ENCODE data around the gene KCNB1.

KCNB1 gene

DNA sequence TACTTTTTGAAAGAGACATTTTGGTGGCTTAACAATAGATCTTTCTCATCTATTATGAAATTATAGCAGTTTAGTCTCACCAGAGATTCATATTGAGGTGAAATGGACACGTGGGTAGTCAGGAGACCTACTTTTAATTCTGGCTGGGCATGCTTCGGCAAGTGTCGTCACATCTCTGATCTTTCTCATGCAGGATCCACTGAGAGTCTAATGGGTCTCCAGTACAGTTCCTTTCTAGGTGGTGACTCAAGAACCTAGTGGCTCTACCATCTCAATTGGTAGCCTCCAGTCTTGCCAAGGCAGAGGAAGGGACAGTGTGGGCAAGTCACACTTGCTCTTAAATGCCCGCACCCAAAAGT lies 94.9 kb downstream of the KCNB1 start:
- H3K27me3 ChIP-seq (ENCODE audit: low read depth): peaks cover 4% of the 10 kb centered on the region
- no peaks in the 10 kb centered on the region for H3K4me1 ChIP-seq
- no peaks in the 10 kb centered on the region for H3K9me3 ChIP-seq
- DNase-seq (ENCODE audit: low spot score in 2 of 2): no peak
- in situ Hi-C loops (cut with MboI; ENCODE audit: low sequenced_read_pairs): no loop called here
- no peak overlapping the region for H3K4me3 ChIP-seq
- H3K36me3 ChIP-seq (replicated peaks): no peaks in the 10 kb centered on the region

- in situ Hi-C loops (cut with MboI; ENCODE audit: low sequenced_read_pairs): no loop called here
- Histone ChIP-seq H3K4me1 (no peaks in the 10 kb centered on the region), H3K9me3 (no peaks in the 10 kb centered on the region), H3K36me3 (replicated peaks) (no peaks in the 10 kb centered on the region), H3K4me3 (no peak overlapping the region), H3K27me3 (ENCODE audit: low read depth) (peaks cover 4% of the 10 kb centered on the region)
- no peak for DNase-seq (ENCODE audit: low spot score in 2 of 2)
These were observed 95.5 kb downstream of the KCNB1 start for GRCh38 chr20:49386848-49387580.

DNA sequence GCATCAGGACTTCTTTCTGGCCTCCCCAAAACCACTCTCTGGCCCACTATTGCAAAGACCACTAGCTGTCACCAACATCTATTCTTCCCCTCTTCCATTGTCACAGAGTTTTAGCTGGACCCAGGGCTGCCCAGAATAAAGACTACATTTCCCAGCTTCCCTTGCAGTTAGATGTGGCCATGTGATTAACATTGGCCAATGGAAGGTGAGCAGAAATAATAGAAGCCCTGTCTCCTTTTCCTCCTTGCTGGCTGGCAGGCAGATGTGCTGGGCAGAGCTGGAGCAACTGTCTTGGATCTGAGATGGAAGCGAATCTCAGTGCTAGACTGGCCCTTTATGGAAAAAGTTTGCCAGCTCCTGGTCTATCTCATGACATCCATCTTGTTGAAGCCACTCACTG lies 97.0 kb downstream of the KCNB1 start:
- DNase-seq (ENCODE audit: low spot score in 2 of 2): peak; percentile 47 to 49
- Histone ChIP-seq H3K4me3 (no peak overlapping the region), H3K27me3 (ENCODE audit: low read depth) (peaks cover 4% of the 10 kb centered on the region), H3K9me3 (no peaks in the 10 kb centered on the region), H3K36me3 (replicated peaks) (no peaks in the 10 kb centered on the region), H3K4me1 (no peaks in the 10 kb centered on the region)
- in situ Hi-C loops (cut with MboI; ENCODE audit: low sequenced_read_pairs): no loop called here

DNA sequence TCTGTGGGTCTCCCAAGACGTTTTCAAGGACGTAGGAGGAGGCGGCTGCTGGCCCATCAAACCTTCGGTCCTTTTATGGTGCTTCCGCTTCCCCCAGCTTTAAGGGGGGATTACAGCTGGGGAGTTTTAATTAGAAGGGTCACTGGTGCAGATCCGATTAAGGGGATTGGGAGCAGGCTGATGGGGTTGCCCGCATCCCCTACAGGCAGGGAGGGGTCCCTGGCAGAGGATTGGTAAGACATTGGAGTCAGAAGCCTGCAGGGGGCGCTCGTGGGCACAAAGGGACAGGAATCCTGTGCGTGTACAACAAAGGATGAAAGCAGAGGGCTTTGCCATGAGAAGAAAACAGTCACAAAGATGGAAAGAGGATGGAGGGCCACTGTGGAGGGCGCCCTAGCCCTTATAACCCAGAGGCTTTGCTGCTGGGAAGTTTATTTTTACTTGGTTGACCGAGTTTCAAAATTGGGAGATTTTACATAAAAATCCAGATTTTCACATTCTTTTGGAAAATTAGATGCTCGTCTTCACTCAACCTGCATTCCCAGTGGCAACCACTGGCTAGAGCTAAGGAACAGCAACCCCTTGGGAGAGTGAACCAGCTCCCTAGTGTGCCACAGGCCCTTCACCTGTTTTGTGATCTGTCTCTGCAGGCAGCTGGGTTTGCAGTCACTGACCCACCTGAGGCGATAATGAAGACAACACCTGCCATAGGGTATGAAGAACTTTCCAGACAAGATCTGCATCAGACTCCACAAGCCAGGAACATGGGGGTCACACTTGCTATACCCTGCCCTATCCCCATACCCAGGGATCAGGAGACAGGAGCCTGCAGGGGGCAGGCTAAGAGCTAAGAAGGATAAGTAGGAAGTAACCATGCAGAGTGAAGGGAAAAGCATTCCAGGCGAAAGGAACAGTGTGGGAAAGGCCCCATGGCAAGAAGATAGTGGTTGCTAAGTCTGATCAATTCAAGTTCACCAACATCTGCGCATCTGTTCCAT lies 97.7 kb downstream of the KCNB1 start:
- Histone ChIP-seq H3K27me3 (ENCODE audit: low read depth) (peaks cover 4% of the 10 kb centered on the region), H3K9me3 (no peaks in the 10 kb centered on the region), H3K36me3 (replicated peaks) (no peaks in the 10 kb centered on the region), H3K4me1 (no peaks in the 10 kb centered on the region), H3K4me3 (no peak overlapping the region)
- in situ Hi-C loops (cut with MboI; ENCODE audit: low sequenced_read_pairs): no loop called here
- peak; percentile 73 to 94 for DNase-seq (ENCODE audit: low spot score in 2 of 2)

DNA sequence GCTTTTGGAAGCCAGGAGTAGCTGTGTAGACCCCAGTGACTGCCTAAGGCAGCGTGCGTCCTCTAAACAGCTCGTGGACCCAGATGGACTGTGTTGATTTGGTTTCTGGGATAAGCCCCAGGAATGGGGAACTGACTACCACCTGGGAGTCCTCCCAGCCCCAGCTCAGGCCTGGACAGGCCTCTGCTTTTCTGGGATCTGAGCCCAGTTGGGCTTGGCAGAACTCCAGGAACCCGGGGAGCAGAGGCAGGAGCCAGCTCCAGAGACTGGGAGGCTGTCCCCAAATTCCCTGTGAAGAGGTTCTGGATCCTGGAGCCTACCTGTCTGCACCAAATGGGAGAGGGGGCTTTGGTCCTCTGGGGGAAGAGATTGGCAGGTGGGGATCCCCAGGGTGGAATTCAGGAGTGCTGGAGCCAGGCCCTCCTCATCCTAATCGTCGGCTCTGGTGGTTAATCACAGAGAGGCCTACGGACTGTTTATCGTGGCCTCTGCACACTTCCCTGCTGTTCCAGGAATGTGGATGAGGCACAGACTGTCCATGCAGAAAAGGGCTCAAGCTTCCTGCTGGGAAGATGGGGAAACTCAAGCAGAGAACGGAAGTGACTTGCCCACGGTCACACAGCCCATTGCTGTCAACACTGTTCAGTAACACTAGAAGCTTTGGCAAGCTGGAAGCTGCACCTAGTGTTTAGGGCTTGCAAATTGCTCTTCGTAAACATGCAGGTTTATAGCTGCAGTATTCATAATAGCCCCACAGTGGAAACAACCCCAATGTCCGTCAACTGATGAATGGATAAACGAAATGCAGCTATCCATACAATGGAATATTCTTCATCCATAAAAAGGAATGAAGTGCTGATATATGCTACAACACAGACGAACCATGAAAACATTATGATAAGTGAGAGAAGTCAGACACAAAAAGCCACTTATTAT lies 100.6 kb downstream of the KCNB1 start:
- DNase-seq (ENCODE audit: low spot score in 2 of 2): no peak
- in situ Hi-C loops (cut with MboI; ENCODE audit: low sequenced_read_pairs): no loop called here
- Histone ChIP-seq H3K27me3 (ENCODE audit: low read depth) (peaks cover 7% of the 10 kb centered on the region; the same call in 1 of the 2 replicates), H3K36me3 (replicated peaks) (no peaks in the 10 kb centered on the region), H3K4me1 (no peaks in the 10 kb centered on the region), H3K4me3 (no peak overlapping the region), H3K9me3 (no peaks in the 10 kb centered on the region)

GRCh38 chr20:49380337-49380780 lies 102.1 kb downstream of the KCNB1 start:
- in situ Hi-C loops (cut with MboI; ENCODE audit: low sequenced_read_pairs): no loop called here
- Histone ChIP-seq H3K4me1 (no peaks in the 10 kb centered on the region), H3K4me3 (no peak overlapping the region), H3K27me3 (ENCODE audit: low read depth) (peaks cover 7% of the 10 kb centered on the region; the same call in 1 of the 2 replicates), H3K9me3 (no peaks in the 10 kb centered on the region), H3K36me3 (replicated peaks) (no peaks in the 10 kb centered on the region)
- no peak for DNase-seq (ENCODE audit: low spot score in 2 of 2)

GRCh38 chr20:49379338-49379737 lies 103.1 kb downstream of the KCNB1 start:
- Histone ChIP-seq H3K4me3 (no peak overlapping the region), H3K4me1 (no peaks in the 10 kb centered on the region), H3K27me3 (ENCODE audit: low read depth) (peaks cover 7% of the 10 kb centered on the region; the same call in 1 of the 2 replicates), H3K9me3 (no peaks in the 10 kb centered on the region), H3K36me3 (replicated peaks) (no peaks in the 10 kb centered on the region)
- in situ Hi-C loops (cut with MboI; ENCODE audit: low sequenced_read_pairs): no loop called here
- no peak for DNase-seq (ENCODE audit: low spot score in 2 of 2)

- no peaks in the 10 kb centered on the region for H3K4me1 ChIP-seq
- H3K27me3 ChIP-seq (ENCODE audit: low read depth): peaks cover 7% of the 10 kb centered on the region; the same call in 1 of the 2 replicates
- H3K9me3 ChIP-seq: no peaks in the 10 kb centered on the region
- H3K4me3 ChIP-seq: no peak overlapping the region
- H3K36me3 ChIP-seq (replicated peaks): no peaks in the 10 kb centered on the region
- in situ Hi-C loops (cut with MboI; ENCODE audit: low sequenced_read_pairs): no loop called here
- DNase-seq (ENCODE audit: low spot score in 2 of 2): no peak
These were observed 105.1 kb downstream of the KCNB1 start for GRCh38 chr20:49377326-49377725.

DNA sequence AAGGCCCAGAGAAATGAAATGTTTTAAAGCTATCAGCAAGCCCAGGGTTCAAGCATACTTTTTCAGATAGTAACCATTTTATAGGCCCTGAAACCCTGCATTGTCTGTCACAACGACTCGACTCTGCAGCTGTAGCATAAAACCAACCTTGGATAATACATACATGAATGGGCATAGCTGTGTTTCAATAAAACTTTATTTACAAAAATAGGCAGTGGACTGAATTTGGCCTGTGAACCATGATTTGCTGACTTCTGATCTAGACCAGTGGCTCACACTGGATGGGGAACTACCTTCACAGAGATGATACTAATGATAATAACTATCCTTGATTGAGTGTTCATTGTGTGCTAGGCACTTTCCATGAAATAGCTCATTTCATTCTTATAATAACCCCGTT lies 107.3 kb downstream of the KCNB1 start:
- peaks cover 7% of the 10 kb centered on the region; the same call in 1 of the 2 replicates for H3K27me3 ChIP-seq (ENCODE audit: low read depth)
- in situ Hi-C loops (cut with MboI; ENCODE audit: low sequenced_read_pairs): no loop called here
- H3K9me3 ChIP-seq: no peaks in the 10 kb centered on the region
- H3K4me3 ChIP-seq: no peak overlapping the region
- no peaks in the 10 kb centered on the region for H3K4me1 ChIP-seq
- DNase-seq (ENCODE audit: low spot score in 2 of 2): no peak
- no peaks in the 10 kb centered on the region for H3K36me3 ChIP-seq (replicated peaks)

DNA sequence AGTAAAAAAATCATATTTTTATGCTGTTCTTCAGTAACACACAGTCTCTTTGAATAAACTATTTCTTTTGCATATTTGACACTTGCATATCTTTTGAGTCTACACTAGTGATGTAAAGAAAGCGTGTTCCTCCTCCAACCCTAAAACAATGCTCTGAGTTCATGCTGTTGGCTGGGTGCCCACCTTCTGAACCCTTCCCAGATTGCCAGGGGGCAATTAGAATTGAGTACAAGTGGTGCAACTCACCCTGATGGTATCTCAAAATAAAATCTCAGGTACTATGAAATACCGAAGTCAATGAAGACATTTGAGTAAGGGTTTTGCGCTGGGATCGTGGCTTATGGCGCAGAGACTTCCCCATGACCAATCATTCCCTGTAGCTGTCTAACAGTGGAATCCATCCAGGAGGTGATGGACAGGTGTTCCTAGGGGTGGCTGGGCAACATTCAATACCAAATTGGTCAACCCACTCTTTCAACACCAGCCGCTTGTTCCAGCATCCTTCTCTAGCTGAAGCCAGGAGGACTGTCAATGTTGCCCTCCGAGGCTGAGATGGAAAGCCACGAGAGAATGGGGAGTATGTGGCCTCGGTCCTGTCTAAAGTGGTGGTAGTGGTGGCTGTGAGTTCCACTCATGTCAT lies 110.3 kb downstream of the KCNB1 start:
- Histone ChIP-seq H3K9me3 (no peaks in the 10 kb centered on the region), H3K36me3 (replicated peaks) (no peaks in the 10 kb centered on the region), H3K4me1 (peaks cover 14% of the 10 kb centered on the region), H3K27me3 (ENCODE audit: low read depth) (peaks cover 3% of the 10 kb centered on the region; the same call in 1 of the 2 replicates), H3K4me3 (no peak overlapping the region)
- in situ Hi-C loops (cut with MboI; ENCODE audit: low sequenced_read_pairs): no loop called here
- DNase-seq (ENCODE audit: low spot score in 2 of 2): no peak

DNA sequence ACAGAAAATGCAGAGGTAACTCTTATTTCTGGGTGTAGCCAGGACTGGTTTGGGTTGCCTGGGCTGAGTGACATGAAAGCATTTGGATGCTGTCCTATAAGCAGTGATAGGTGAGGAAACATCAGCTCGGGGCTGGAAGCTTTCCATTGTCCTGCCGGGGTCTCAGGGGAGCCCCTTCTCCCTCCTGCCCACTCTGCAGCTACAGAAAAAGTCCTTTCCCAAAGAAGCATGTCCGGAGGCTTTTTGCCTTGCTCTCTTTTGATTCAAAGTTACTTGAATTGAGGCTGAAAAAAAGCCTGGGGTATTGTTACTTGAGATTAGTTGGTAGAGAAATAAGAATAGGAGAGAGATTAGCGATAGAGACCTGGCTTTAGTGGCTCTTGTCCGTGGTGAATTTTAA lies 113.9 kb downstream of the KCNB1 start:
- Histone ChIP-seq H3K27me3 (ENCODE audit: low read depth) (no peaks in the 10 kb centered on the region), H3K4me1 (peaks cover 14% of the 10 kb centered on the region), H3K36me3 (replicated peaks) (no peaks in the 10 kb centered on the region), H3K4me3 (no peak overlapping the region), H3K9me3 (no peaks in the 10 kb centered on the region)
- in situ Hi-C loops (cut with MboI; ENCODE audit: low sequenced_read_pairs): no loop called here
- peak; percentile 75 to 84 for DNase-seq (ENCODE audit: low spot score in 2 of 2)

GRCh38 chr20:49367113-49367512 lies 115.4 kb downstream of the KCNB1 start:
- Histone ChIP-seq H3K4me1 (peaks cover 14% of the 10 kb centered on the region), H3K36me3 (replicated peaks) (no peaks in the 10 kb centered on the region), H3K9me3 (no peaks in the 10 kb centered on the region), H3K4me3 (no peak overlapping the region), H3K27me3 (ENCODE audit: low read depth) (no peaks in the 10 kb centered on the region)
- in situ Hi-C loops (cut with MboI; ENCODE audit: low sequenced_read_pairs): no loop called here
- no peak for DNase-seq (ENCODE audit: low spot score in 2 of 2)

GRCh38 chr20:49366687-49367086 lies 115.8 kb downstream of the KCNB1 start:
- Histone ChIP-seq H3K9me3 (no peaks in the 10 kb centered on the region), H3K36me3 (replicated peaks) (no peaks in the 10 kb centered on the region), H3K4me3 (no peak overlapping the region), H3K27me3 (ENCODE audit: low read depth) (no peaks in the 10 kb centered on the region), H3K4me1 (peaks cover 14% of the 10 kb centered on the region)
- no peak for DNase-seq (ENCODE audit: low spot score in 2 of 2)
- in situ Hi-C loops (cut with MboI; ENCODE audit: low sequenced_read_pairs): no loop called here

Measured in HAP-1 (cell line).